CD14-positive monocyte (primary cell): ENCODE results near the gene ARHGEF7. TPM values are rescaled to one million over a fixed set of nuclear protein-coding genes. Genes with fewer than 3 reads are reported as not detected.

Experiments
- DNase-seq, 3 donors: peaks; one replicate each; pipeline ENCODE4 v3.0.0-alpha.2; 2011 to 2022
- H2AFZ ChIP-seq: 2 replicates; pipeline ENCODE4 v1.6.0; 2012; ENCODE audit warnings: mild to moderate bottlenecking, low read depth, low read length, inconsistent platforms; ENCODE audit not compliant: insufficient read depth, poor library complexity, severe bottlenecking
- H3K27ac ChIP-seq, 2 donors: 1 replicate in 1 of 2; 2 replicates in 1 of 2; pipeline ENCODE4 v1.5.1; 2012 to 2013; ENCODE audit warnings: low read length in 2 of 2, control low read depth in 1 of 2, inconsistent platforms in 1 of 2, low read depth in 1 of 2, mild to moderate bottlenecking in 1 of 2
- H3K27me3 ChIP-seq, 2 donors: one replicate each; pipeline versions ENCODE4 v1.6.0 to v1.6.1; 2011 to 2013; ENCODE audit warnings: low read length in 2 of 2; ENCODE audit not compliant: control insufficient read depth in 2 of 2, insufficient read depth in 2 of 2
- H3K36me3 ChIP-seq, 2 donors: replicated peaks in 1 of 2; 1 replicate in 1 of 2; 2 replicates in 1 of 2; pipeline versions ENCODE4 v1.5.1 to v1.6.1; 2012 to 2013; ENCODE audit warnings: low read length in 2 of 2, control low read depth in 1 of 2, inconsistent platforms in 1 of 2, mild to moderate bottlenecking in 1 of 2; ENCODE audit not compliant: insufficient read depth in 2 of 2, control insufficient read depth in 1 of 2
- H3K4me1 ChIP-seq, 2 donors: 1 replicate in 1 of 2; 2 replicates in 1 of 2; pipeline versions ENCODE4 v1.5.1 to v1.6.1; 2012 to 2013; ENCODE audit warnings: low read length in 2 of 2, control low read depth in 1 of 2, inconsistent platforms in 1 of 2, mild to moderate bottlenecking in 1 of 2, moderate library complexity in 1 of 2; ENCODE audit not compliant: insufficient read depth in 2 of 2, control insufficient read depth in 1 of 2
- H3K4me2 ChIP-seq: replicated peaks from 2 replicates; pipeline ENCODE3; 2012; ENCODE audit warnings: low read length, moderate library complexity, mild to moderate bottlenecking; ENCODE audit not compliant: poor library complexity, severe bottlenecking; ENCODE audit errors: extremely low read depth
- H3K4me3 ChIP-seq, 3 experiments: fragments of 200-600 bp in 1 of 3; sonication (generic) in 1 of 3; replicated peaks in 1 of 3; 1 replicate in 2 of 3; 2 replicates in 1 of 3; pipeline ENCODE4 v1.5.1; 2011 to 2013; ENCODE audit warnings: low read length in 3 of 3, mild to moderate bottlenecking in 3 of 3, control low read depth in 2 of 3, low read depth in 2 of 3, inconsistent platforms in 1 of 3, moderate library complexity in 1 of 3
- H3K79me2 ChIP-seq: 2 replicates; pipeline ENCODE4 v1.6.0; 2012; ENCODE audit warnings: mild to moderate bottlenecking, control low read depth, inconsistent platforms, low read length, moderate library complexity; ENCODE audit not compliant: insufficient read depth
- H3K9ac ChIP-seq: 2 replicates; pipeline ENCODE4 v1.6.0; 2017; ENCODE audit warnings: low read length, mild to moderate bottlenecking; ENCODE audit not compliant: insufficient read depth, poor library complexity, severe bottlenecking
- H3K9me3 ChIP-seq, 2 donors: replicated peaks in 1 of 2; 1 replicate in 1 of 2; 2 replicates in 1 of 2; pipeline versions ENCODE4 v1.5.1 to v1.6.1; 2012 to 2013; ENCODE audit warnings: low read length in 2 of 2, control low read depth in 1 of 2; ENCODE audit not compliant: control insufficient read depth in 1 of 2, insufficient read depth in 1 of 2
- H4K20me1 ChIP-seq: 2 replicates; pipeline ENCODE4 v1.6.0; 2012; ENCODE audit warnings: mild to moderate bottlenecking, low read length, control low read depth, moderate library complexity; ENCODE audit not compliant: insufficient read depth
- H3K27ac Mint-ChIP-seq, 7 donors: one replicate each; pipeline ENCODE4 v1.8.0; 2020; ENCODE audit warnings: mild to moderate bottlenecking in 7 of 7, mixed read lengths in 7 of 7, moderate library complexity in 6 of 7, inconsistent platforms in 2 of 7
- H3K27me3 Mint-ChIP-seq, 3 donors: one replicate each; pipeline ENCODE4 v1.8.0; 2021 to 2022; ENCODE audit warnings: low read depth in 3 of 3, mild to moderate bottlenecking in 3 of 3, mixed read lengths in 3 of 3, moderate library complexity in 3 of 3, inconsistent platforms in 1 of 3
- H3K36me3 Mint-ChIP-seq, 2 donors: one replicate each; pipeline ENCODE4 v1.8.0; 2020; ENCODE audit warnings: mixed read lengths in 2 of 2, inconsistent platforms in 1 of 2, mild to moderate bottlenecking in 1 of 2
- H3K4me1 Mint-ChIP-seq: one replicate; pipeline ENCODE4 v1.8.0; 2020; ENCODE audit warnings: mild to moderate bottlenecking, mixed read lengths
- H3K4me3 Mint-ChIP-seq, 2 donors: one replicate each; pipeline ENCODE4 v1.8.0; 2020; ENCODE audit warnings: mild to moderate bottlenecking in 2 of 2, mixed read lengths in 2 of 2, moderate library complexity in 1 of 2
- H3K9me3 Mint-ChIP-seq, 7 donors: one replicate each; pipeline ENCODE4 v1.8.0; 2020 to 2022; ENCODE audit warnings: mixed read lengths in 7 of 7, mild to moderate bottlenecking in 6 of 7, moderate library complexity in 6 of 7, inconsistent platforms in 2 of 7
- WGBS: methylation state at CpG from one replicate; pipeline ENCODE4 v1.1.5; 2013; ENCODE audit warnings: missing lambda C conversion rate; ENCODE audit not compliant: insufficient coverage; 5-methylcytosine and 5-hydroxymethylcytosine counted together
- intact Hi-C, 2 donors: fragments of 100-400 bp; cut with micrococcal nuclease; formaldehyde crosslinking; loops; one replicate each; pipeline versions ENCODE4 v1.15.0 to v1.15.1; 2023
- polyA plus RNA-seq, 3 donors: library from polyadenylated mRNA; depleted of rRNA in 1 of 3; unstranded in 2 of 3; stranded (reverse) in 1 of 3; fragments of 300-500 nt in 2 of 3; fragments of >200 nt in 1 of 3; fragmentation: Illumina TruSeq in 2 of 3; gene quantifications; 1 replicate in 2 of 3; 2 replicates in 1 of 3; pipeline ENCODE4 v1.2.3, GENCODE V29; 2012 to 2021
- TF ChIP-seq, protein P1 (sequence below): fragments of 200-600 bp; IDR thresholded peaks from one replicate; pipeline ENCODE4 v1.8.0; 2022; ENCODE audit warnings: antibody characterized with exemption, mild to moderate bottlenecking

The ARHGEF7 gene
- polyA plus RNA-seq, 3 donors: 4.6 to 29.0 (median 6.1) TPM

DNA sequence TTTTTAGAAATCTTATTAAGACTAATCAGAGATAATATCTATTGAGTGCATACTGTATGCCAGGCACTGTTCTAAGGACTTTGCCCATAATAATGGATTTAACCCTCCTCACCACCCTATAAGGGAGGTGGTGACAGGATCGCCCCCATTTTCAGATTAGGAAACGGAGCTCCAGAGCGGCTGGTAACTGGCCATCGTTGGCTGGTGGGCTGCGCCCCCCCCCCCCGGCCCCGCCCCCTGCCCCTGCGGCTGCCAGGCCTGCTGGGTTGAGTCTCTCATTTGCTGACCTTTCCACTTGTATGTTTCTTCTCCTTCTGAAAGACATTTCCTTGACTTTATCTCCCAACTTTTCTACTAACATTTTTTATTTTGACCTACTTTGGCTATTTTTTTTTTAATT is 8.5 kb downstream of the ARHGEF7 start:
- H3K4me2 ChIP-seq: no peak overlapping the region
- peaks cover 2 to 11% of the 10 kb centered on the region in 2 donors for H3K27me3 ChIP-seq
- no peaks in the 10 kb centered on the region for H3K9me3 ChIP-seq
- H3K79me2 ChIP-seq: no peaks in the 10 kb centered on the region
- H3K27me3 Mint-ChIP-seq: peaks cover 22 to 29% (median 29%) of the 10 kb centered on the region in 3 donors
- H3K36me3 Mint-ChIP-seq: no peaks in the 10 kb centered on the region
- no peak overlapping the region for H3K4me3 ChIP-seq
- TF ChIP-seq, protein P1, sequence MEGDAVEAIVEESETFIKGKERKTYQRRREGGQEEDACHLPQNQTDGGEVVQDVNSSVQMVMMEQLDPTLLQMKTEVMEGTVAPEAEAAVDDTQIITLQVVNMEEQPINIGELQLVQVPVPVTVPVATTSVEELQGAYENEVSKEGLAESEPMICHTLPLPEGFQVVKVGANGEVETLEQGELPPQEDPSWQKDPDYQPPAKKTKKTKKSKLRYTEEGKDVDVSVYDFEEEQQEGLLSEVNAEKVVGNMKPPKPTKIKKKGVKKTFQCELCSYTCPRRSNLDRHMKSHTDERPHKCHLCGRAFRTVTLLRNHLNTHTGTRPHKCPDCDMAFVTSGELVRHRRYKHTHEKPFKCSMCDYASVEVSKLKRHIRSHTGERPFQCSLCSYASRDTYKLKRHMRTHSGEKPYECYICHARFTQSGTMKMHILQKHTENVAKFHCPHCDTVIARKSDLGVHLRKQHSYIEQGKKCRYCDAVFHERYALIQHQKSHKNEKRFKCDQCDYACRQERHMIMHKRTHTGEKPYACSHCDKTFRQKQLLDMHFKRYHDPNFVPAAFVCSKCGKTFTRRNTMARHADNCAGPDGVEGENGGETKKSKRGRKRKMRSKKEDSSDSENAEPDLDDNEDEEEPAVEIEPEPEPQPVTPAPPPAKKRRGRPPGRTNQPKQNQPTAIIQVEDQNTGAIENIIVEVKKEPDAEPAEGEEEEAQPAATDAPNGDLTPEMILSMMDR: no peak
- no peaks in the 10 kb centered on the region for H4K20me1 ChIP-seq
- H3K36me3 ChIP-seq: no peaks in the 10 kb centered on the region
- H3K4me3 Mint-ChIP-seq: no peak overlapping the region
- no peaks in the 10 kb centered on the region for H3K4me1 ChIP-seq
- H2AFZ ChIP-seq: no peak overlapping the region
- intact Hi-C loops: no loop called here
- H3K9ac ChIP-seq: no peak overlapping the region
- peaks cover 0 to 2% (median 0%) of the 10 kb centered on the region in 7 donors for H3K9me3 Mint-ChIP-seq
- H3K4me1 Mint-ChIP-seq: no peaks in the 10 kb centered on the region
- no peak overlapping the region for H3K27ac ChIP-seq
- WGBS: 80% methylated on average over 1 of the region's 8 CpGs
- no peak for DNase-seq
- H3K27ac Mint-ChIP-seq: no peak overlapping the region

DNA sequence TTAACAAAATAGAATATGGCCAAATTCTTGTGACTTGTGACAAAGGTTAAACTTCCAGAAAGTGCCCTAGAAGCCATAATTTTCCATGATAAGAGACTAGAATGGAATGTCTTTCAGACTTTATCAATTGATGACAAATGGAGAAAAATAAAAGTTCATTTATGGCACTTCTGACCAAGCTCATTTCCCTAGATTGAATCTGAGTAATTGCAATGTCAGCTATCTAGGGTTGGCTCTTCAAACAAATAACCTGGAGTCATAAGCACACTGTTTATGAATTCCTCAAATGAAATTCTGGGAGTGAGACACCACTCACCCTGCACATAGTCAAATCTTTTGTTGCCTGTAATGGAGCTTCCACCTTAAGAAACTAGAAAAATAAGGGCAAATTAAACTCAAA is 11.4 kb downstream of the ARHGEF7 start:
- no peaks in the 10 kb centered on the region for H3K4me1 ChIP-seq
- Mint-ChIP-seq H3K4me3 (no peak overlapping the region), H3K36me3 (no peaks in the 10 kb centered on the region), H3K9me3 (no peaks in the 10 kb centered on the region), H3K4me1 (no peaks in the 10 kb centered on the region), H3K27me3 (peaks cover 16 to 28% (median 19%) of the 10 kb centered on the region in 3 donors), H3K27ac (no peak overlapping the region)
- H3K27ac ChIP-seq: no peak overlapping the region
- no peaks in the 10 kb centered on the region for H4K20me1 ChIP-seq
- no peak overlapping the region for H3K9ac ChIP-seq
- DNase-seq: no peak
- H3K9me3 ChIP-seq: no peaks in the 10 kb centered on the region
- TF ChIP-seq, protein P1: no peak
- H2AFZ ChIP-seq: no peak overlapping the region
- intact Hi-C loops: no loop called here
- H3K36me3 ChIP-seq: no peaks in the 10 kb centered on the region
- no peaks in the 10 kb centered on the region for H3K79me2 ChIP-seq
- no peak overlapping the region for H3K4me3 ChIP-seq
- H3K27me3 ChIP-seq: peaks cover 2 to 6% of the 10 kb centered on the region in 2 donors
- H3K4me2 ChIP-seq: no peak overlapping the region
